ENCODE measurements around the gene THRB.
"Not testable (repeated sequence)": the region's sequence is repeated elsewhere in the genome, so short reads cannot be mapped to it uniquely, and the experiment has no call there.

THRB gene

DNA sequence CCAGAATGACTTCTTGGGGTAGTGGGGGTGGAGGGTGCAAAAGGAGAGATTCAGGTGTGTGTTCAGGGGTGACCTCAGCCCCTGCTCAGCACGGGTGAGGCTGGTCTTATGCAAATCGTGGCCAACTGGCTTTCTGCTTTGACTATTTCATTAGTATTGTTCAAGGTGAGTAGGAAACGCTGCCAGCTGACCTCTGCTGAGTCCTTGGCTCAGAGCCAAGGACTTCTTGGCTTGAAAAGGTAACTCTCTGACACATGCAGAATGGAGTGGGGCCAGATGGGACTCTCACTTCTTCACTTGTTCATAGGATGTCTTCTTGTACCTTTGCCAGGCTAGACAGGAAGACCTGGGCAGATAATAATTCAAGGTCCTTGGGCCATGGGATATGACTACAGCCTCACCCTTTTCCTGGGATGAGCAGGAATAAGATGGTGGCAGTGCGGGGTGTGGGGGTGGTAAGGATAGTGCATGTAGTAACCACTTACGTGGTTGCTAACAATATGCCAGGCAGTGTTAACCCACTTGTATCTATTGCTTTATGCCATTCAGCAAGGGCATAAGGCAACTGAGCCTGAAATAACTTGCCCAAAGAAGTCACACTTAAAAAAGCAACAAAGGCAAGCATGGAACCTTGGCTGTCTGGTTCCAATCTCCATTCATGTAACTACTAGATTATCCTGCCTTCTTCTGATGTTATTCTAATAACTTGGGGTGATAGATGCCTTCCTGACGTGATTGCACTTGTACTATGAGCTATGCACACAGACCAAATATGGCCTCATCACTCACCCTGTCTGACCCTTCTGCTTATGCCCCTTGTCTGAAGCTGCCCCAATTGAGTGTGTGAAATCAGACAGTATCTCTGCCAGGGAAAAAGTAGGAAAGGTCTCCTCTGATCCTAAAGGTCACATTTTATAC lies 356.4 kb downstream of the THRB start:
- ATAC-seq = no peak

DNA sequence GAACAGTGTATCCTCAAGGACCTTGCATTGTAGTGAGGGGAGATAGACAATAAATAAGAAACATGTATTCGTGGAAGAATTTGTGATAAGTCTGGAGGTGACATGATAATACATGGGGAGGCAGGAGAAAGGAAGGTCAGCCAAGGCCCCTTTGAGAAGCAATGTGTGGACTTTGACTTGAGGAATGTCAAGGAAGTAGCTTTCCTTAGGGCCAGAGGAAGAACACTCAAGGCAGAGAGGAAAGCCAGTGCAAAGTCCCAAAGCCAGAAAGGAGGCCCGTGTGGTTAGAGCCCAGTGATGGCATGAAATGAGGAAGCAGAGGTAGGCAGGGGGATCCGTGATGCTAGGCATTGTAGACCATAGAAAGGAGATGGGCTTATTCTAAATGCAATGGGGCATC lies 357.3 kb downstream of the THRB start:
- no peak for ATAC-seq

DNA sequence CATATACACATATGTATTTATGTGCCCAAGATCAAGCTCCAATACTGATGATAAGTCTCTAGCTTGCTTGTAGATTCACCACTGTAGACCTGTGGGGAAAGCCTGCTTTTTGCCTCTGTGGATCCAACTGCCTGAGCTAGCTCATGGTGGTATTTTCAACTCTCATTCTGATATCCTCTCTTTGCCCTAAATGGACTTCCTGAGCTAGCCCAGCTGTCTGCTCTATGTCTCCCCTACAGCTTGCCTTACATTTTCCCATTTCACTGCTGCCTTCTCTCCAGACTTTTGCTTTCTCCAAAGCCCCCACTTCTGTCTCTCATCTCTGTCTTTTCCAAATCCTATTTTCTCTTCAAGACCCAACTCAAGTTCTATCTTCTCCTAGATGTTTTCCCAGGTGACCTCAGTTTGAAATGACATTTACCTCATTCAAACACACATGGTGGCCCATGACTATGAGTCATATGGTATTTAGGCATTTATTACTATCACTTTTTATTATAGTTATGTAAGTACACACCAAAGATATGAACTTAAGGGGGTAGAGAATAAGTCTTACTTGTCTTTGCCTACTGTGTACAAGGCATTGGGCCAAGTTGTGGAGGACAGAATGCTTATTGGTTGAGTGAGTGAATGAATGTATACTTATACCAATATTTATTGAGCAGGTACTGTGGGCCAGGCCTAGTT lies 357.9 kb downstream of the THRB start:
- ATAC-seq = no peak

DNA sequence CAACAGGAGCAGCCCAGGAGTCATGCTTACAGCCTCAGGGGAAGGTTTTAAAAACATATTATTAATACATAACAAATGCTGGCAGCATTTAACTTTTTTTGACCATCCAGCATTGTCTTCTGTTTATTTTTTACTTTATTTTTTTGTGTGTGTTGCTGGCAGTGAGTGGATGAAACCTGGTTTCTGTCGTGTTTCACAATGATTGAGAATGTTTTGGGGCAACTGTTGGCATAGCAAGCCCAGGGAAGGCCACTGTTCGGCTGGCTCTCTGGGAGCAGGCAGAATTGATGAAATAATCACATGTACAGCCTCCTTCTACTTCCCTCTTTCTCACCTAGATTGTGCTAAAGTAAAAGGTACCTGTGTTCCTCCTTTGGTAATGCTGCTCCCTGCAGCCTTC lies 359.4 kb downstream of the THRB start:
- ATAC-seq = no peak

DNA sequence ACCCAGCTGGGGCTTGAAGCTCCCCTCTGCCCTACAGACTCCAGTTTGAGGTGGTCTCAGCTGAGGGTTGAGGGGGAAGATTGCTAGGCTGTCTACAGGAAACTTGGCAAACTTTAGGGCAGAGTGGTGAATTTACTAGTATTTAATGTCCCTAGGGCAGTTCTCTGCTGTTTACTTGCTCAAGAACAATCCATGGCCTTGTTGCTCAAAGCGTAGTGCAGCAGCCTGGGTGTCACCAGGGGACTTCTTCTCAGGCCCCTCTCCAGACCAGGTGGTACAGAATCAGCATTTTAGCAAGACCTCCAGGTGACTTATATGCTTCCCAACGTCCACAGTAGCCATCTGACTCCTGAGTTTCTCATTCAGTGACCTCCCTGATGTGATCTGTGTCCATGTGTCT lies 360.7 kb downstream of the THRB start:
- ATAC-seq = no peak

DNA sequence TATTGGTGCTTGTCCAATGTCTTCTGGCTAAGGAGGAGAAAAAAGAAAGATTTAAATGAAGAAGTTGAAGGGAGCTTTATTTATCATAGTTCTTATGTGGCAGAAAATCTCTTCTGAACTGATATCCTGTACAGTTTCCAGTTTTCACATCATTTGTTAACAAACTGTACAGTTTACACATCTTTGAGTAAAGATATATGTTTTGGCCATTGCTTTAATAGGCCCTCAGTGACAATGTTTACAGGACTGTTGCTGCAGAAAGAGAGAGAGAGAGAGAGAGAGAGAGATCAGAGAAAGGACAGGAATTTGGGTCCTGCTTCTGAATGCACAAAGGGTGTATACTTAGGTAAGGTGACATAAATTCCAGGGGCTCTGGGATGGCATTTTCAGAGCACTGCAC lies 361.2 kb downstream of the THRB start:
- ATAC-seq = no peak

DNA sequence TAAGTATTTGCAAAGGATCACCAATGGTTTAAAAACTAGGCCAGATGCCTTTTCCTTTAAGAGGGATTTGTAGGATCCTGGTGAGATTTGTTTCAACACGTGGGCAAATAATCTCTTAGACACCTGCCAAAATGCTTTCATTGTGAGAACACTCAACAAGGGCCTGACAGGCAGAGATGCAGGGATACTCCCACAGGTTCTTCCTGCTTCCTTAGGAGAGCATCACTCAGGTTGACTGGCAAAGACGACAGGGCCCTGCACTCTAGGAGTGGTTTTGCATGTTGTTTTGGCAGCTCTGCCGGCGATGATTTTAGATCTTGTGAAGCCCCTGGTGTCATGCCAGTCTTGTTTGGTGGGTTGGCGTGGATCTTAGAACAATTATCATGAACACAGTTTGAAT lies 365.1 kb downstream of the THRB start:
- no peak for ATAC-seq

DNA sequence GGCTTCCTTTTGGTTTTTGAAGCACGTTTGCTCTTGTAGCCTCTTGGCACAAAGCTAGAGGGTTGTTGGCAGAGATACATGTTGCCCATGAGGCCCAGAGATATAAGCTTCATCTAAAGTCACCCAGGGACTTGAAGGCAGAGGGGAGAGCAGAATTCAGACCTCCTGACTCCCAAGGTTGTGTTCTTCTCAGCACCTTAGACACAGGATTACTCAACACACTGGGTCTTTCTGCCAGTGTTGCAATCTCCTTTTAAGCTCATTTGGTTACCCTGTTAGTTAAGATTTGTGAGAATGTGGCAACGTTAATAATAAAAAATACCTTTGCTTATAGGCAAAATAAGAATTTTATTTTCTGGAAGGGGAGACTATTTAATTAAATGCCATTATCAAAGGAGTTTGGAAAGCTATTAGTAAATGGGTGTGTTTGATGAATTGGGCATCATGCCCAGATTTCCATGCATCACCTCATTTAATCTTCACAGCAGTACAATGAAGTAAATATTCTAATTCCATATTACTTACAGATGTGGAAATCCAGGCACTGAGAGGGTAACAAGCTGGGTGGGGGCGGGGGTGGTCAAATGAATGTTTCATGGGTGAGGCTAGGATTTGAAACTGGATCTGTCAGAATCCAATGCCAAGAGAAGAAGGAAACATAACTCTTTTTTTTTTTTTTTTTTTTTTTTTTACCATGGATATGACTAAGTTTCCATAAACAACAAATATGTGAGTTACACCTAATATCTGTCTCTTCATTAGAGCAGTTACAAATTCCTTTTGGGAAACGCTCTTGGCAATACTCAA lies 366.2 kb downstream of the THRB start:
- ATAC-seq = no peak

DNA sequence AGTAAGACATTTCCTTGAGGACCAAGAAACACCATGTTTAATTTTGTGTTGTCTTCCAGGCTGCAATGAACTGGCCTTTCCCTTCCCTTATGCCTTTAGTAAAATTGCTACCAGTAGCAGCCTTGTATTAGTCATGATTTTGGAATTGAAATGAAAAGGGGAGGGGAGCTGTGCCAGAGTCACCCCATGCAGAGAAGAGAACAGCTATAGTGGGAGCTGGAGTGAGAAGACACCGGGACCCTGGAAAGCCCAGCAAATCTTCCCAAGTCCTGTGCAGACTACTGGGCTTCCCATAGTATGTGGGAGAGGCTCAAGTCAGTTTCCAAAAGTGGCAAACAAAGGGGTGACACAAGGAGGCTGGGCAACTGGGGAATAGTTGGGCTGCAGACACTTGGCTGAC lies 371.1 kb downstream of the THRB start:
- ATAC-seq = no peak

DNA sequence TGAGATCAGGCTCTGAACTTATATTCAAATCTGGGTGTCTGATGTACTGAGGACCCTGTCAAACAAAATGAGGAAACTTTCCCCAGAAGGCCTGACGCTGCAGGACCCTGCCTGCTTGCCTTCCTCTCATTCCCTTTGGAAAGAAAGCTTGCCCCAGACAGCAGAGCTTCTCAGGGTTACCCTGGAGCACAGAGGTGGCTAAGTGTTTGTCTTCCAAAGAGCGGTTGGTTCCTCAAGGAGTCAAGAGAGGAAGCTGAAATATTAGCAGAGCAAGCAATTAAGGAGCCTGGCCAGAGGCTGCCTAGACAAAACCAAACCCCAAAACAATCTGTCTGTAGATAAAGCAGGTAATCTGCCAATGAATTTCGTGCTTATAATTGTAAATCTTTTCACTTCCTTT lies 374.2 kb downstream of the THRB start:
- ATAC-seq = no peak

DNA sequence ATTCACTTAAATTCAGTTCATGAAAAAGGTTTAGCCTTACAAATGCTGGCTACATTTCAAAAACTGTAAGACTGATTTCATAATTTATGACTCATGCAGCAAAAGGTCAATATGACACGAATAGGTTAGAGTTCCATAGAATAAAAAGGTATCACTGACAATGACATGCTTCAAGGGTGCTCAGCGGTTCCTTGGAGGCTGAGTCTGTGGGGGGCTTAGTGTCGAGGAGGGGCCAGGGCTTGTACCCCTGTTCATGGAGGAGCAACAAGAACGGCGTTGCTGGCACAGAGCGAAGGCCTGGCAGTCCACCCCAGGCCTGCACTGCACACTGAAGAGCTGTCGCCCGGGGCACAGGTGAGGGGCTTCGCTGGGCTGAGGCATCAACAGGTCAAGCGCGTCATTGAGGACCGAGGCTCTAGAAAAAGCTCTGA lies 375.3 kb downstream of the THRB start:
- no peak for ATAC-seq

DNA sequence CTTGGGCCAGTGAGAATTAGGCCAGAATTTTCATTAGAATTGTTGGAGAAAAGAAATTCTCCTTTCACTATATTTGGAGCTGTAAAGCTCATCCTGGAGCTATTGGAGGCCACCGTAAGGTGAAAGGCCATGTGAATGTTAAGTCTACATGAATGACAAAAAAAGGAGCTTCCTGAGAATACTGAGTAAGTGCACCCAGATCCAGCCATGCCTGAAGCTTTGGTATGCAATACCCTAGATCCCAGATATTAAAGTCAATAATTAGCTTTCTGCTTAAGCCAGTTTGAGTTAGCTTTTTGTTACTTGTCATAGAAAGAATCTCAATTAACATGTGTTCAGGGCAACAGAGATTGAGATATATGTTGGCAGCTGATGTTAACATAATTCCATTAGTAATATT lies 377.1 kb downstream of the THRB start:
- no peak for ATAC-seq

DNA sequence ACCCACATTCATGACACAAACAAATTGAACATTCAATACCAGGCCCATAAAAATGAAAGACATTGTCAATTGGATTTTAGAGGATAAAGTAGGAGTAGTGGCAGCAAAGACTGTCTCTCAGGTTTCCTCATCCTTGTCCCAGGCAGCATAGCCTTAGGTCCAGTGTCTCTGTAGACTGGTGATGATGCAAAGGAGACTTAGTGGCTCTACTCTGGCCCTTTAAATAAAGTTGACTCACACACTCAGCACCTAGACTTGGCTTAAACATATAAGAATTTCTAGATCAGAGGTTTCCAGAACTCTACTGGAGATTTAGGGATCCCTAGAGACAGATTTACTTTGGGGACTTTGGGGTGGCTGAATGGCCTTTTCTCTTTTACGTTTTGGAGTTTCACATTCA lies 382.9 kb downstream of the THRB start:
- ATAC-seq = no peak

DNA sequence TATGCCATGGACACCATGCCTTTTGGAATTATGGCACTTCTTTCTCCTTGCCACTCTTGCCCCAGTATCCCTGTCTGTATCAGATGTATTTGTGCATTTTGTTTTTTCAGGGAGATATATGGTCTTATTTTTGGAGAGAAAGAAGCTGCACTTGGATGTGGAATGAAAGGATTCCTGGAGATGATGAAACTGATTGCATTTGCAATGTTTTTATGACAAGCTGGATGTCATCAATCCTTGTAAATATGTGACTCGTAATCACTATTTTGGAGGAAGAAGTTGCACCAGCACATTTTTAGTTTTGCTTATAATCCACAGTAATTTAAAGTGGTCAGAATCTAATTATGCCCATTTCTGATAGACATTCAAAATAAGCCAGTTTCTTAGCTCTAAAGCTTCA lies 384.6 kb downstream of the THRB start:
- no peak for ATAC-seq

DNA sequence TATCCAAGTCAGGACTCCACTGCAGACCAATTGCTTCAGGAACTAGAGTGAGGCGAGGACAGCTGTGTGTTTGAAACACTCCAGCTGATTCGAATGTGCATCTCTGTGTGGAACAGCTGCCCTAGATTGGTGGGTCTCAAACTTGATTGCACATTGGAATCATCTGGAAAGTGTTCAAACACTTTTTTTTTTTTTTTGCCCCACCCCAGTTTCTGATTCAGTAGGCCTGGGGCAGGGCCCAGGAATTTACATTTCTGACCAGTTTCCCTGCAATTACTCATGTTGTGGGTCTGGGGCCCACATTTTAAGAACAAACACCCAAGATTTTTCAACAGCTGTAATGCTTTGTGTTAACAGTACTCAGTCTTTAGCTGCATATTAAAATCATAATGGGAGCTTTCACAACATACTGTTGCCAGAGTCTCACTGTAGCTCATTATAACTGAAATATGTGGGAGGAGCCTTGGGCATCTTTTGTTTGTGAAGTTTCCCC lies 392.9 kb downstream of the THRB start:
- ATAC-seq = no peak

DNA sequence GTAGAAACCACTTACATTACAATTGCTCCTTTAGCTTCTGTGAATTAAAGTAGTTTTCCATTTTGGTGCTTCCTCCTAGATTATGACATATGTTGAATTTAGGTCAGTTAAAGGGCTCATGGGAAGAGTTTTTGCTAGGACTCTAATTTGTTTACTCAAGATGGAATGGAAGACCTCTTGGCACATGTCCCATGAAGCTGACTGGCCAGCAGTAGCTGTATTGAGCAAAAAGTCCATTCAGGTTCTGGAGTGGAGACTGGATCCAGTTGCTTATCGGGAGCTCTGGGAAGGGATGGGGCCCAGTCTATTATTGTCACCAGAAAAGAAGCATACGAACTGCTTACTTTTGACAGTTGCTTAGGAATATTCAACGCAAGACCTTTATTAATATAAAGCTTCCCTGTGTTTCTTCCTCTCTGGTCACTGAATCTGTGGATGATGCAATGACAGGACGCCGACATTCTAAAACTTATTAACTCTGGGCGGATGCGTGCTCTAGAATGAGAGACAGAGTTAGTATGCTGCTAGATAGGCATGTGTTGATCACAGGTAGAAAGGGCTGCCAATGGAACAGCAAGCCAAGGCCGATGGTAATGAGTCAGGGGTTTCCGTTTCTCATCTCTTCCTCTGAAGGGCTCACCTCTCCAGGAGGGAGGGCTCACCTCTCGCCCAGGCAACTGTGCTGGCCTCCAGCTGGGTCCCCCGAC lies 393.8 kb downstream of the THRB start:
- ATAC-seq = no peak

DNA sequence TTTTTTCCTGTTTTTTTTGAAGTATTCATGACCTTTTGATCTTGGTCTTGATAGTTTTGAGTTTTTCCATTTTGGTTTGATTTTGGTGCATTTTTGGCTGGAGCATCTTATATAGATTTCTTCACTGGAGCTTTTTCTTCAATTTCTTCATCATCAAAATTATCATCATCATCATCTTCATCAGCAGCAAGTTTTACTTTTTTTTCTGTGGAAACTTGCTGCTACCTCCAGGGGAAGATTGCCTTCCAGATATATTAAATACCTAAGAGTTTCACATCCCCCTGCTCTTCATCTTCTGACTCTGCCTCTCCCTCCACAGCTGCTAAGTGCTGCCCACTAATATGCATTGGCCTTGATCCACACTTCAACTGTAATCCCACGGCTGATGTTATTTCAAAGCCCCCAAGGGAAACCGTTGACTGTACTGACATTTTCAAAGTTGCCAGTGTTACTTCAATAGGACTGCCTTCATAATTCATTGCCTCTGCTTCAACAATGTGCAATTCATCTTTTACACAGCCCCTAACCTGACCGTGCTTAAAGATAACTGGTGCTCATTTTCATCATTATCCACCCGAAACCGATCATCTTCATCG lies 397.9 kb downstream of the THRB start:
- ATAC-seq = no peak

DNA sequence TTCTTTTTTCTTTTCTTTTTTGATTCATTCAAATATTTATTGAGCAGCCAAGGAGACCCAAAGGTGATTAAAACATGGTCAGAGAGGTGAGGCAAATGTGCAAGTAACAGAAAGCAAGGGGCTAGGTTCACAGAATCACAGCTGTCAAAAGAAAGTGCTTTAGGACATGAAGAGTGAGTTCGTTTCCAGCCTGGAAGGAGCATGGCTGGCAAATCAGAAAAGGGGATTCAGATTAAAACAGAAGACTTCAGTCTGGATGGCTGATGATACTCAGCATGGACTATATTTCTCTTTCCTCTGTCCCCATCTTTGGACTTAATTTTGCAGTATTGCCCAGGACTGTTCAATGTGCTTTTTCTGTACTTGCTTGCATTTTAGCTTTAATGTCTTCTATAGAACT lies 398.4 kb downstream of the THRB start:
- ATAC-seq = no peak

DNA sequence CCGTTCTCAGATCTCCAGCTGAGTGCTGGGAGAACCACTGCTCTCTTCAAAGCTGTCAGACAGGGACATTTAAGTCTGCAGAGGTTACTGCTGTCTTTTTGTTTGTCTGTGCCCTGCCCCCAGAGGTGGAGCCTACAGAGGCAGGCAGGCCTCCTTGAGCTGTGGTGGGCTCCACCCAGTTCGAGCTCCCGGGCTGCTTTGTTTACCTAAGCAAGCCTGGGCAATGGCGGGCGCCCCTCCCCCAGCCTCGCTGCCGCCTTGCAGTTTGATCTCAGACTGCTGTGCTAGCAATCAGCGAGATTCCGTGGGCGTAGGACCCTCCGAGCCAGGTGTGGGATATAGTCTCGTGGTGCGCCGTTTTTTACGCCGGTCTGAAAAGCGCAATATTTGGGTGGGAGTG lies 399.8 kb downstream of the THRB start:
- ATAC-seq = not testable (repeated sequence)

DNA sequence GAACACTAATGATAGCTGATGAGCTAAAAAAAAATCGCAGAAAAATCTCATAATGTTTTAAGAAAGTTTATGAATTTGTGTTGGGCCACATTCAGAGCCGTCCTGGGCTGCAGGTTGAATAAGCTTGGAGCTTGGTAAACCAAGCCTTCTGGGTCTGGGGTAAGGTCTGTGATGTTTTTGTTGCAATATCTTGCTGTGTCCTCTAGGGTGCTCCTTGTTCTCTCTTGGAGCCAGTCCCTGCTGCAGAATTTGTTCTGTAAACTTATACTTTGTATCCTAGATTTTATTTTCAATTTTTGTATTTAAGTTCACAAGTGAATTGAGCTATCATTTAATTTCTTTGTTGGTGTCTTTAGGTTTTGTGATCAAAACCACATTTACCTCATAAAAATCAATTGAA lies 405.9 kb downstream of the THRB start:
- ATAC-seq = no peak

DNA sequence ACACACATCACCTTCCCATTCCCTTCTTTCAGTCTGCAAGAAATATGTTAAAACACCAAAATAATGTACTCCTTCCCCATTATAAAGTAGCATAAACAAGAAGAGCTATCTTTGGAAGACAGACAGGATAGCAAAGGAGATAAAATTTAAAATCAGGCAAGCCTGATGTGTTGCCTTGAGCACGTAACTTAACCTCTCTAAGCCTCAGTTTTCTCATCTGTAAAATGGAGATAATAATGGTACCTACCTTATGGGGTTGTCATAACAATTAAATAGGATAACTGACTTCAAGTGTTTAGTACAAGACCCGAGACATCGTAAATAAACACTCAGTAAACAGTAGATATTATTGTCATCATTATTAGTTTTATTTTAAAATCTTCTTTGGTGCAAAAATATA lies 407.2 kb downstream of the THRB start:
- ATAC-seq = no peak
